HepG2 (cell line): ENCODE results near the gene ABCB8. TPM values are rescaled to one million over a fixed set of nuclear protein-coding genes. Genes with fewer than 3 reads are reported as not detected.

Experiments used
- ASH2L ChIP-seq: fragments of 300-600, 200-600 bp; sonication (generic); IDR thresholded peaks from 2 replicates; pipeline ENCODE4 v1.7.0; 2017; ENCODE audit warnings: low read depth, mild to moderate bottlenecking, moderate library complexity, mixed read lengths, low read length; ENCODE audit not compliant: insufficient read length
- BRCA1 ChIP-seq: sonication (generic); formaldehyde crosslinking; IDR thresholded peaks from 2 replicates; pipeline ENCODE4 v1.4.0; 2020; ENCODE audit warnings: missing genetic modification reagents
- CCDC6 ChIP-seq: sonication (generic); formaldehyde crosslinking; IDR thresholded peaks from 2 replicates; pipeline ENCODE4 v1.8.1; 2022; ENCODE audit warnings: mild to moderate bottlenecking, missing genetic modification reagents, moderate library complexity
- FOXA3 ChIP-seq: IDR thresholded peaks from 2 replicates; pipeline ENCODE4 v1.6.1; 2016; ENCODE audit warnings: missing genetic modification reagents, missing compliant biosample characterization
- HNF4G ChIP-seq, 2 experiments: sonication (generic) in 1 of 2; formaldehyde crosslinking in 1 of 2; IDR thresholded peaks; 2 replicates each; pipeline versions ENCODE4 v1.4.0 to v1.6.1; 2011 to 2020; ENCODE audit warnings: borderline replicate concordance in 2 of 2, low read depth in 2 of 2, mild to moderate bottlenecking in 2 of 2, low read length in 1 of 2, missing genetic modification reagents in 1 of 2, moderate library complexity in 1 of 2
- MEIS2 ChIP-seq: sonication (generic); formaldehyde crosslinking; IDR thresholded peaks from 2 replicates; pipeline ENCODE4 v1.9.0; 2021; ENCODE audit warnings: mild to moderate bottlenecking, missing genetic modification reagents
- NFATC3 ChIP-seq: sonication (generic); formaldehyde crosslinking; IDR thresholded peaks from 2 replicates; pipeline ENCODE4 v1.5.1; 2020; ENCODE audit warnings: mild to moderate bottlenecking, missing genetic modification reagents
- PCBP1 ChIP-seq: fragments of 200-400 bp; formaldehyde crosslinking; IDR thresholded peaks from 2 replicates; pipeline ENCODE4 v1.6.1; 2017; ENCODE audit warnings: mild to moderate bottlenecking, low read depth, low read length, borderline replicate concordance
- ZBTB25 ChIP-seq: IDR thresholded peaks from 2 replicates; pipeline ENCODE4 v1.6.1; 2018; ENCODE audit warnings: missing genetic modification reagents
- ZNF225 ChIP-seq: sonication (generic); formaldehyde crosslinking; IDR thresholded peaks from 2 replicates; pipeline ENCODE4 v1.4.0; 2020; ENCODE audit warnings: mild to moderate bottlenecking, missing genetic modification reagents
- ZNF761 ChIP-seq: sonication (generic); formaldehyde crosslinking; conservative IDR thresholded peaks from 2 replicates; pipeline ENCODE4 v1.4.0; 2020; ENCODE audit warnings: mild to moderate bottlenecking, missing genetic modification reagents
- ZNF780A ChIP-seq: sonication (generic); formaldehyde crosslinking; IDR thresholded peaks from 2 replicates; pipeline ENCODE4 v1.8.0; 2022; ENCODE audit warnings: mild to moderate bottlenecking, missing genetic modification reagents, moderate library complexity
- polyA plus RNA-seq, 8 experiments: library from polyadenylated mRNA; depleted of rRNA in 3 of 8; stranded (reverse) in 7 of 8; unstranded in 1 of 8; fragments of >200 nt; fragmentation: Illumina TruSeq in 4 of 8; extraction: Trizol in 4 of 8; gene quantifications; 2 replicates each; pipeline versions ENCODE4 v1.2.1 to v1.2.3, GENCODE V29; 2011 to 2016; ENCODE audit warnings: low read depth in 4 of 8, missing spikeins in 1 of 8, mixed read lengths in 1 of 8; ENCODE audit not compliant: insufficient read depth in 1 of 8
- total RNA-seq, 5 experiments: library from RNA; depleted of rRNA; stranded (reverse); fragments of >200 nt; fragmentation: Illumina TruSeq; extraction: Trizol; gene quantifications; 2 replicates each; pipeline ENCODE4 v1.2.3, GENCODE V29; 2016; ENCODE audit warnings: low read depth in 1 of 5
- TF ChIP-seq, protein P1 (sequence below): IDR thresholded peaks from 2 replicates; pipeline ENCODE4 v1.6.1; 2016; ENCODE audit warnings: missing compliant biosample characterization, missing genetic modification reagents, borderline replicate concordance
- TF ChIP-seq, protein P2 (sequence below), 2 experiments: sonication (generic) in 1 of 2; formaldehyde crosslinking in 1 of 2; IDR thresholded peaks; 2 replicates each; pipeline versions ENCODE4 v1.6.1 to v1.9.0; 2014 to 2022; ENCODE audit warnings: antibody characterized with exemption in 1 of 2, borderline replicate concordance in 1 of 2, inconsistent platforms in 1 of 2, low read depth in 1 of 2, missing genetic modification reagents in 1 of 2
- TF ChIP-seq, protein P3 (sequence below): sonication (generic); formaldehyde crosslinking; IDR thresholded peaks from 2 replicates; pipeline ENCODE4 v1.8.1; 2022; ENCODE audit warnings: low read depth, mild to moderate bottlenecking, missing genetic modification reagents

Gene ABCB8
- total and polyA plus RNA-seq, 2 of the 13 experiments (the other 11 are each of a cell fraction or from before 2014, with no cell fraction given): 6.6 to 16.7 TPM

GRCh38 chr7:151087245-151088018, 59.2 kb downstream of the ABCB8 start (continued):
- TF ChIP-seq MEIS2 (CRISPR knock-in tag) (peak; percentile 56; the same call in 1 of the 2 replicates), NFATC3 (CRISPR knock-in tag) (no peak), ZNF225 (CRISPR knock-in tag) (no peak), ZBTB25 (CRISPR knock-in tag) (peak; percentile 36; the same call in 1 of the 2 replicates), ASH2L (peak; percentile 55), FOXA3 (CRISPR knock-in tag) (0 out of 2 replicates have a peak, but pooled peaks have one; percentile 3), HNF4G (IDR thresholded peaks at IDR 0.05; ENCODE audit: borderline replicate concordance, low read depth, low read length) (peak; percentile 42), HNF4G (CRISPR knock-in tag; IDR thresholded peaks at IDR 0.05; ENCODE audit: borderline replicate concordance, low read depth) (no peak; the same call in 1 of the 2 replicates), BRCA1 (CRISPR knock-in tag) (0 out of 2 replicates have a peak, but pooled peaks have one; percentile 17), PCBP1 (no peak), ZNF761 (CRISPR knock-in tag) (0 out of 2 replicates have a peak, but pooled peaks have one; percentile 54), ZNF780A (no peak), CCDC6 (CRISPR knock-in tag) (peak; percentile 89; the same call in 1 of the 2 replicates)
- TF ChIP-seq, protein P1, sequence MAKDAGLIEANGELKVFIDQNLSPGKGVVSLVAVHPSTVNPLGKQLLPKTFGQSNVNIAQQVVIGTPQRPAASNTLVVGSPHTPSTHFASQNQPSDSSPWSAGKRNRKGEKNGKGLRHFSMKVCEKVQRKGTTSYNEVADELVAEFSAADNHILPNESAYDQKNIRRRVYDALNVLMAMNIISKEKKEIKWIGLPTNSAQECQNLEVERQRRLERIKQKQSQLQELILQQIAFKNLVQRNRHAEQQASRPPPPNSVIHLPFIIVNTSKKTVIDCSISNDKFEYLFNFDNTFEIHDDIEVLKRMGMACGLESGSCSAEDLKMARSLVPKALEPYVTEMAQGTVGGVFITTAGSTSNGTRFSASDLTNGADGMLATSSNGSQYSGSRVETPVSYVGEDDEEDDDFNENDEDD (CRISPR knock-in tag): peak; percentile 40; the same call in 1 of the 2 replicates
- TF ChIP-seq, protein P2, sequence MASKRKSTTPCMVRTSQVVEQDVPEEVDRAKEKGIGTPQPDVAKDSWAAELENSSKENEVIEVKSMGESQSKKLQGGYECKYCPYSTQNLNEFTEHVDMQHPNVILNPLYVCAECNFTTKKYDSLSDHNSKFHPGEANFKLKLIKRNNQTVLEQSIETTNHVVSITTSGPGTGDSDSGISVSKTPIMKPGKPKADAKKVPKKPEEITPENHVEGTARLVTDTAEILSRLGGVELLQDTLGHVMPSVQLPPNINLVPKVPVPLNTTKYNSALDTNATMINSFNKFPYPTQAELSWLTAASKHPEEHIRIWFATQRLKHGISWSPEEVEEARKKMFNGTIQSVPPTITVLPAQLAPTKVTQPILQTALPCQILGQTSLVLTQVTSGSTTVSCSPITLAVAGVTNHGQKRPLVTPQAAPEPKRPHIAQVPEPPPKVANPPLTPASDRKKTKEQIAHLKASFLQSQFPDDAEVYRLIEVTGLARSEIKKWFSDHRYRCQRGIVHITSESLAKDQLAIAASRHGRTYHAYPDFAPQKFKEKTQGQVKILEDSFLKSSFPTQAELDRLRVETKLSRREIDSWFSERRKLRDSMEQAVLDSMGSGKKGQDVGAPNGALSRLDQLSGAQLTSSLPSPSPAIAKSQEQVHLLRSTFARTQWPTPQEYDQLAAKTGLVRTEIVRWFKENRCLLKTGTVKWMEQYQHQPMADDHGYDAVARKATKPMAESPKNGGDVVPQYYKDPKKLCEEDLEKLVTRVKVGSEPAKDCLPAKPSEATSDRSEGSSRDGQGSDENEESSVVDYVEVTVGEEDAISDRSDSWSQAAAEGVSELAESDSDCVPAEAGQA (IDR thresholded peaks at IDR 0.05; ENCODE audit: low read depth): no peak
- TF ChIP-seq, protein P2 (CRISPR knock-in tag; IDR thresholded peaks at IDR 0.05; ENCODE audit: borderline replicate concordance): 0 out of 2 replicates have a peak, but pooled peaks have one; percentile 28
- TF ChIP-seq, protein P3, sequence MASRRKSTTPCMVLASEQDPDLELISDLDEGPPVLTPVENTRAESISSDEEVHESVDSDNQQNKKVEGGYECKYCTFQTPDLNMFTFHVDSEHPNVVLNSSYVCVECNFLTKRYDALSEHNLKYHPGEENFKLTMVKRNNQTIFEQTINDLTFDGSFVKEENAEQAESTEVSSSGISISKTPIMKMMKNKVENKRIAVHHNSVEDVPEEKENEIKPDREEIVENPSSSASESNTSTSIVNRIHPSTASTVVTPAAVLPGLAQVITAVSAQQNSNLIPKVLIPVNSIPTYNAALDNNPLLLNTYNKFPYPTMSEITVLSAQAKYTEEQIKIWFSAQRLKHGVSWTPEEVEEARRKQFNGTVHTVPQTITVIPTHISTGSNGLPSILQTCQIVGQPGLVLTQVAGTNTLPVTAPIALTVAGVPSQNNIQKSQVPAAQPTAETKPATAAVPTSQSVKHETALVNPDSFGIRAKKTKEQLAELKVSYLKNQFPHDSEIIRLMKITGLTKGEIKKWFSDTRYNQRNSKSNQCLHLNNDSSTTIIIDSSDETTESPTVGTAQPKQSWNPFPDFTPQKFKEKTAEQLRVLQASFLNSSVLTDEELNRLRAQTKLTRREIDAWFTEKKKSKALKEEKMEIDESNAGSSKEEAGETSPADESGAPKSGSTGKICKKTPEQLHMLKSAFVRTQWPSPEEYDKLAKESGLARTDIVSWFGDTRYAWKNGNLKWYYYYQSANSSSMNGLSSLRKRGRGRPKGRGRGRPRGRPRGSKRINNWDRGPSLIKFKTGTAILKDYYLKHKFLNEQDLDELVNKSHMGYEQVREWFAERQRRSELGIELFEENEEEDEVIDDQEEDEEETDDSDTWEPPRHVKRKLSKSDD: 0 out of 2 replicates have a peak, but pooled peaks have one; percentile 42
